Ovary (tissue), 10 donors: ENCODE results near the gene RGL3. TPM values are rescaled to one million over a fixed set of nuclear protein-coding genes. Genes with fewer than 3 reads are reported as not detected.
"Not testable (repeated sequence)": the region's sequence is repeated elsewhere in the genome, so short reads cannot be mapped to it uniquely, and the experiment has no call there.

ENCODE experiments used
- DNase-seq, 5 donors: peaks; one replicate each; pipeline ENCODE4 v3.0.0-alpha.2; 2019 to 2020
- H3K27ac ChIP-seq, 2 donors: fragments of 200-600 bp; one replicate each; pipeline versions ENCODE4 v1.5.1 to v1.8.0; 2019 to 2022
- H3K27me3 ChIP-seq: fragments of 200-600 bp; one replicate; pipeline ENCODE4 v1.8.0; 2022
- H3K36me3 ChIP-seq: fragments of 200-600 bp; sonication (generic); one replicate; pipeline ENCODE4 v1.5.1; 2019
- H3K4me1 ChIP-seq: one replicate; pipeline ENCODE4 v1.8.1; 2013; ENCODE audit warnings: mild to moderate bottlenecking, moderate library complexity; ENCODE audit not compliant: insufficient read depth
- H3K4me3 ChIP-seq: fragments of 200-600 bp; sonication (generic); one replicate; pipeline ENCODE4 v1.5.1; 2017
- H3K9me3 ChIP-seq, 2 donors: fragments of 200-600 bp in 1 of 2; sonication (generic) in 1 of 2; one replicate each; pipeline versions ENCODE4 v1.5.1 to v1.8.1; 2013 to 2019; ENCODE audit warnings: mild to moderate bottlenecking in 1 of 2, moderate library complexity in 1 of 2
- CTCF ChIP-seq, 3 donors: fragments of 450-650 bp in 2 of 3; fragments of 200-600 bp in 1 of 3; IDR thresholded peaks; one replicate each; pipeline versions ENCODE4 v1.5.1 to v1.8.0; 2016 to 2022; ENCODE audit warnings: antibody characterized with exemption in 3 of 3, mild to moderate bottlenecking in 1 of 3
- EP300 ChIP-seq: sonication (generic); formaldehyde crosslinking; IDR thresholded peaks from one replicate; pipeline ENCODE4 v1.6.1; 2017; ENCODE audit warnings: antibody characterized with exemption
- POLR2A ChIP-seq: fragments of 450-650 bp; IDR thresholded peaks from one replicate; pipeline ENCODE4 v1.6.1; 2017; ENCODE audit warnings: antibody characterized with exemption, mild to moderate bottlenecking, moderate library complexity
- WGBS, 3 donors: extraction: QIAGEN DNeasy Blood & Tissue Kit in 1 of 3; methylation state at CpG; one replicate each; pipeline versions ENCODE4 v1.1.5 to v1.1.7; 2013 to 2017; 5-methylcytosine and 5-hydroxymethylcytosine counted together
- intact Hi-C, 4 donors: fragments of 100-400 bp; cut with DNase I; formaldehyde crosslinking; loops; one replicate each; pipeline versions ENCODE4 v1.11.0 to v1.15.1; 2022 to 2023
- long read RNA-seq, 3 donors: library from polyadenylated mRNA in 2 of 3; unstranded in 2 of 3; transcript quantifications; one replicate each; pipeline ENCODE4 v2.0.0 and lab custom pipeline, GENCODE V29; 2021 to 2026
- polyA plus RNA-seq, 2 donors: library from polyadenylated mRNA; stranded (reverse); fragments of 200-250 nt in 1 of 2; fragments of 350-450 nt in 1 of 2; fragmentation: Illumina TruSeq in 1 of 2; extraction: RNeasy Lipid Tissue Mini Kit (QIAGEN cat#74804) in 1 of 2; gene quantifications; one replicate each; pipeline ENCODE4 v1.2.3, GENCODE V29; 2013 to 2014
- total RNA-seq, 7 donors: library from RNA; depleted of rRNA in 2 of 7; stranded (reverse); fragments of >200 nt in 2 of 7; fragmentation: NEBNext Ultra II Directional in 3 of 7; extraction: Animal tissue kit (Norgen Biotek cat#: 25700) in 3 of 7; gene quantifications; one replicate each; pipeline versions ENCODE4 v1.1.0 to v1.2.4, GENCODE V29; 2016 to 2023
- donor health status: DM: no; HTN: no; CAD: no; lungs with moderate emphysema.
- donor health status: DM: no; HTN: no; CAD: no.
- donor health status: Bipolar disorder and iron deficiency.
- donor health status: DM: yes; HTN: yes; CAD: no.
- donor health status: DM: no; HTN: no; CAD: no.
- donor health status: DM: yes; HTN: yes; CAD: no.

RGL3 gene, protein sequence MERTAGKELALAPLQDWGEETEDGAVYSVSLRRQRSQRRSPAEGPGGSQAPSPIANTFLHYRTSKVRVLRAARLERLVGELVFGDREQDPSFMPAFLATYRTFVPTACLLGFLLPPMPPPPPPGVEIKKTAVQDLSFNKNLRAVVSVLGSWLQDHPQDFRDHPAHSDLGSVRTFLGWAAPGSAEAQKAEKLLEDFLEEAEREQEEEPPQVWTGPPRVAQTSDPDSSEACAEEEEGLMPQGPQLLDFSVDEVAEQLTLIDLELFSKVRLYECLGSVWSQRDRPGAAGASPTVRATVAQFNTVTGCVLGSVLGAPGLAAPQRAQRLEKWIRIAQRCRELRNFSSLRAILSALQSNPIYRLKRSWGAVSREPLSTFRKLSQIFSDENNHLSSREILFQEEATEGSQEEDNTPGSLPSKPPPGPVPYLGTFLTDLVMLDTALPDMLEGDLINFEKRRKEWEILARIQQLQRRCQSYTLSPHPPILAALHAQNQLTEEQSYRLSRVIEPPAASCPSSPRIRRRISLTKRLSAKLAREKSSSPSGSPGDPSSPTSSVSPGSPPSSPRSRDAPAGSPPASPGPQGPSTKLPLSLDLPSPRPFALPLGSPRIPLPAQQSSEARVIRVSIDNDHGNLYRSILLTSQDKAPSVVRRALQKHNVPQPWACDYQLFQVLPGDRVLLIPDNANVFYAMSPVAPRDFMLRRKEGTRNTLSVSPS
- total RNA-seq (10 to 100 TPM in 1 of 7 donors, 1 to 10 TPM in 6; 2.2 to 28.0 (median 5.6) TPM), polyA plus RNA-seq (10 to 100 TPM in 1 of 2 donors, 1 to 10 TPM in 1; 2.5 to 10.5 TPM)
- long read RNA-seq, donor 1, partial matches to known transcripts = 3 of 5 reads
- long read RNA-seq, donor 1, other reads (novel, unspliced or antisense) = 2 of 5 reads
- long read RNA-seq, donor 2 = 0 reads
- long read RNA-seq, donor 3, partial matches to known transcripts = 2 of 7 reads
- long read RNA-seq, donor 3, other reads (novel, unspliced or antisense) = 3 of 7 reads

GRCh38 chr19:11418549-11419506 is at the start of gene RGL3:
TSS of gene RGL3 (minus strand) at chr19:11419314. CDS start at chr19:11419278, 36 bp downstream.
- Histone ChIP-seq H3K27me3 (peaks cover 2% of the 10 kb centered on the region), H3K27ac (no peak within 1 kb of the TSS), H3K36me3 (no peaks in the 10 kb centered on the region), H3K4me1 (peaks cover 14% of the 10 kb centered on the region), H3K4me3 (peak within 1 kb of the TSS; percentile 13), H3K9me3 (no peaks in the 10 kb centered on the region)
- intact Hi-C loops = no loop called here
- no peak for DNase-seq
- WGBS, 3 donors = 2 to 4% (median 4%) methylated on average over 51 to 72 of the region's 72 CpGs
- no peak for TF ChIP-seq EP300
- no peak for TF ChIP-seq POLR2A
- no peak for TF ChIP-seq CTCF (IDR thresholded peaks at IDR 0.05)

DNA sequence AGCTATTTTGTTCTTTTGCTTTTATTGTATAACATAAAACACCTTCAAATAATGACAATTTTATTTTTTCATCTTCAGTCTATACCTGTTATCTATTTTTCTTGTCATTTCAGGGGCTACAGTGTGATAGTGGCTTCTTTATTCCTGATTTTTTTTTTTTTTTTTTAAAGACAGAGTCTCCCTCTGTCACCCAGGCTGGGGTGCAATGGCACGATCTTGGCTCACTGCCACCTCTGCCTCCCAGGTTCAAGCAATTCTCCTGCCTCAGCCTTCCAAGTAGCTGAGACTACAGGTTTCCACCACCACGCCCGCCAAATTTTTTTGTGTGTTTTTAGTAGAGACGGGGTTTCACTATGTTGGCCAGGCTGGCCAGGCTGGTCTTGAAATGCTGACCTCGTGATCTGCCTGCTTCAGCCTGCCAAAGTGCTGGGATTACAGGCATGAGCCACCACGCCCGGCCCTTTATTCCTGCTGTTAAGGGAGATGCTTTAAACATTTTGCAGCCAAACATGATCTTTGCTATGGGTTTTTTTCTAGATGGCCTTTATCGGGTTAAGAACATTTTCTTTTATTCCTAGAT is 49.2 kb upstream of the RGL3 start:
- intact Hi-C loops, H3K27ac ChIP-seq, H3K4me3 ChIP-seq, H3K36me3 ChIP-seq, H3K9me3 ChIP-seq, H3K4me1 ChIP-seq, H3K27me3 ChIP-seq, DNase-seq: not testable (repeated sequence)
- 53 to 64% (median 63%) methylated on average over 8 of the region's 8 CpGs for WGBS, 3 donors

DNA sequence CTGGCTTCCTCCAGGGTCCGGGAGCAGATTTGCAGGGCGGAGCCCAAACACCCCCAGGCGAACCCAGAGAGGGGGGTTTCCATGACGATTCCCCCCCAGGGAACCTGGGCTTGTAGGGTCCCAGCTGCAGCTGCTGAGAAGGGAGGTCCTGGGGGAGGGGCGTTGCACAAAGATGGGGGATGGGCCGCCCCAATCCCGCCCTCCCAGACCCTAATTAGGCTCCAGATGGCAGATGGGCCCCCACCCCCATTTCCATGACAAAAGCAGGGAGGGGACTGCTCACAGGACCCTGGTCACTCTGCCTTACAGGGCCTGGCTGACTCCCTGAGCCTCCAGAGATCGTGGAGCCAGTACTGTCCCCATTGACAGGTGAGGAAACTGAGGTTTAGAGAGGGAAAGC is 46.5 kb upstream of the RGL3 start:
- 22 to 36% (median 30%) methylated on average over 6 to 8 of the region's 8 CpGs for WGBS, 3 donors
- no peaks in the 10 kb centered on the region for H3K4me1 ChIP-seq
- no peaks in the 10 kb centered on the region for H3K36me3 ChIP-seq
- TF ChIP-seq EP300 (no peak), CTCF (IDR thresholded peaks at IDR 0.05) (no peak), POLR2A (no peak)
- intact Hi-C loops = no loop called here
- no peaks in the 10 kb centered on the region for H3K9me3 ChIP-seq
- DNase-seq = no peak
- no peak overlapping the region for H3K27ac ChIP-seq
- H3K27me3 ChIP-seq = no peaks in the 10 kb centered on the region
- no peak overlapping the region for H3K4me3 ChIP-seq

GRCh38 chr19:11464333-11465265 is 45.5 kb upstream of the RGL3 start:
- intact Hi-C loops = no loop called here
- Histone ChIP-seq H3K27me3 (no peaks in the 10 kb centered on the region), H3K4me3 (no peak overlapping the region), H3K27ac (no peak overlapping the region), H3K36me3 (no peaks in the 10 kb centered on the region), H3K4me1 (no peaks in the 10 kb centered on the region), H3K9me3 (no peaks in the 10 kb centered on the region)
- 68 to 79% (median 77%) methylated on average over 11 of the region's 11 CpGs for WGBS, 3 donors
- no peak for DNase-seq
- TF ChIP-seq CTCF (IDR thresholded peaks at IDR 0.05) = no peak
- TF ChIP-seq POLR2A = no peak
- TF ChIP-seq EP300 = no peak
